GM21381 (cell line): ENCODE measurements around the gene RPN2.

ENCODE experiments used
- ATAC-seq: cut with Tn5 transposase; IDR thresholded peaks from one replicate; pipeline ENCODE4 v1.9.1; 2021; ENCODE audit warnings: mild to moderate bottlenecking, moderate library complexity; ENCODE audit not compliant: unreplicated experiment

RPN2 gene

DNA sequence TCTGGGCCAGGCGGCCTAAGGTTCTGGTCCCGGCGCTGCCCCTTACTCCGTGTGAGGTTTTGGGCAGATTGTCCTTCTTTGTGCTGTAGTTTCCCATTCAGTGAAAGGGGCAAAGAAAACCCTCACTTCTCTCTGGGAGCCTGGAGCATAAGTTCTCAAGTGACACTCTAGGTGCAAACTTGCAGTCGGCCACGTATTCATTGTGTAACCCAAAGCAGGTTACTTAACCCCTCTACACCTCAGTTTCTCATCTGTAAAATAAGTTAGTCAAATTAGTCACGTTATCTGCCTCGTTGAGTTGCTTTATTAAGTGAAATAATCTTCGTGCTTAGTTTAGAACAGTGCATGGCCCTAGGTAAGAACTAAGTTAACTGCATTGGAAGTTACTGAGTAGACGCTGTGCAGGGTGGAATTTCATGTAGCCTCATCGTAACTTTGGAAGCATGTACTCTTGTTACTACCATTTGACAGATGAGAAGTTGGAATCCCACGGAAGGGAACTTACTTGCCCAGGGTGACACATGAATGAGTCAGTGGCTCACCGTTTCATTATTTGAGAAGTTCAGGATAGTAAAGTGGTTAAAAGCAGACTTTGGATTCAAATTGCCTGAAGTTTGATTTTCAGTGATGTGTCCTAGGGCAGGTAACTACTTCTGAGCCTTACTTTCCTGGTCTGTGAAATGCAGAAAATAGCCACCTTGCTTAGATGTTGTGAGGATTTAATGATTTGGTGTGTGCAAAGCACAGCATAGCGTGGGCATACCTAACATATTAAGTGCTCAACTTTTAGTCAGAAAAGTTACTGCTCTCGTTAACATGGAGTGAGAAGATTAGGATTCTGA lies 774 bp downstream of the RPN2 start:
- ATAC-seq, result no peak

DNA sequence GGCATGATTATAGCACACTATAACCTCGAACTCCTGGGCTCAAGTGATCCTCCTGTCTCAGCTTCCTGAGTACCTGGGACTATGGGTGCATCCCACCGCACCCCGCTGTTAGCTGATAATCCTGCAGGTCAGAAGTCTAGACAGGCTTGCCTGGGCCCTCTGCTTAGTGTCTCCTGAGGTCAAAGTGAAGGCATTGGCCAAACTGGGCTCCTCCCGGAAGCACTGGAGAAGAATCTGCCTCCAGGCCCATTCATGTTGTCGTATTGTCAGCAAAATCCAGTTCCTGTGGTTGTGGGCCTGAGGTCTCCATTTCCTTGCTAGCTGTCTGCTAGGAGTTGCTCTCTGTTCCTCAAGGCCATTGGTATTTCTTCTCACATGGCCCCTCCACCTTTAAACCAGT lies 6.6 kb downstream of the RPN2 start:
- no peak for ATAC-seq

DNA sequence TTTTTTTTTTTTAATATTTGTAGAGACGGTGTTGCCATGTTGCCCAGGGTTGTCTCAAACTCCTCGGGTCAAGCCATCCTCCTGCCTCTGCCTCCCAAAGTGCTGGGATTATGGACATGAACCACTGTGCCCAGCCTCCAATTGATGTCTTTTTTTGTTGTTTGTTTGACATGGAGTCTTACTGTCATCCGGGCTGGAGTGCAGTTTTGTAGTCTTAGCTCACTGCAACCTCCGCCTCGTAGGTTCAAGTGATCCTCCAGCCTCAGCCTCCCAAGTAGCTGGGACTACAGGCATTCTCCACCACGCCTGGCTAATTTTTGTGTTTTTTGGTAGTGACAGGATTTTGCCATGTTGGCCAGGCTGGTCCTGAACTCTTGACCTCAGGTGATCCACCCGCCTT lies 9.7 kb downstream of the RPN2 start:
- no peak for ATAC-seq

DNA sequence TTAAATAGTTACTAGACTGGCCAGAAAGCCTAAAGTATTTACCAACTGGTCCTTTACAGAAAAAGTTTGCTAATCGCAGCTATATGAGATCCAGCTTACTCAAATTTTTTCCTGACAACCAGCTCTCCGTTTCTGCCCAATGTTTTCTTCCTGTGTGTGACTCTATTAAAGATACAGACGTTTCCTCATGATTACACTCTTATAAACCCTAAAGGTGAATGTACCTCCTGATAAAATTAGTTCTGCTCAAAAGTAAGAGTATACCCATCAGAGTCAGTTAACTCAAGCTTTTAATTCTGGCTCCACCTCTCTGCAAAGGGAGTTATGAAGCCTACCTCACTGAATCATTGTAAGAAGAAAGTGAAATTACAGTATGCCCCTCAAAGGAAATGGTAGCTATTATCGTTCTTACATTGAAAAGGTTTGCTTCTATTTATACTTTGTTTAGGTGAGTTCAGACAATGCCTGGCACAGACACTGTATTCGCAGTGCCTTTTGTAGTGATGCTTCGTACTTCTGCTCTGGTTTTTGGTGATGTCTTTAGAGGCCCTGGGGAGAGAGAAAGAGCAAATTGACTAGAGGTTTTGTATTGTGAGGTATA lies 10.4 kb downstream of the RPN2 start:
- no peak for ATAC-seq

DNA sequence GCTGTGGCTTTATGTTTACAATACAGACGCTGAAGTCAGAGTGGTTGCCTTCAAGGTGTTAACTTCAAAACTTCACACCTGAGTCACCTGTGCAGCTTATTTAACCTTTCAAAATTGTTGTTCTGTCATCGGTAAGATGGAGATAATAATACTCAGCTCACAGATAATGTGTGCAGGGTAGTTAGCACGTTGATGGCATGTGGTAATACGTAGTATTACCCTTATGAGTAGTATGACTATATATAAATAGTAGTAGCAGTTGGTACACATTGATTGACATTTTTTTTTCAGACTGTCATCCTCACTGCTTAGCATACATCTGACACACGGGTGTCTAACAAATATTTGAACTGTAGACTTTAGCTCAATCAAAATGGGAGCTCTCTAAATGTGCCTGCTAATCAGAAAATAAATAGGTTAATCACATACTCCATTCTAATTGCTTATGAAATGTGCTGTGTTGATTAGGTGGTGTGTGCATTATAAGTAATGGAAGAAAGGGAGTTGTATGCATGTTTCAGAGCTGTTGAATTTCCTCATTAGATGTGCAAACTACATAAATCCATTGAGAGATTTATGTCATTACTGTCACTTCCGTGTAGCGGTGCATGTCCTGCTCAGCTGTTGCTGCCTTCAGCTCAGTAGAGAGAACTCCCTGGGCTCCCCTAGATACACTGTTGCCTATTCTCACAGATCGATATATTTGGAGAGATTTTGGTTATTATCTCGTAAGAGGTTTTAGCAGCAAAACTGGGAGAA lies 11.4 kb downstream of the RPN2 start:
- ATAC-seq, result no peak

DNA sequence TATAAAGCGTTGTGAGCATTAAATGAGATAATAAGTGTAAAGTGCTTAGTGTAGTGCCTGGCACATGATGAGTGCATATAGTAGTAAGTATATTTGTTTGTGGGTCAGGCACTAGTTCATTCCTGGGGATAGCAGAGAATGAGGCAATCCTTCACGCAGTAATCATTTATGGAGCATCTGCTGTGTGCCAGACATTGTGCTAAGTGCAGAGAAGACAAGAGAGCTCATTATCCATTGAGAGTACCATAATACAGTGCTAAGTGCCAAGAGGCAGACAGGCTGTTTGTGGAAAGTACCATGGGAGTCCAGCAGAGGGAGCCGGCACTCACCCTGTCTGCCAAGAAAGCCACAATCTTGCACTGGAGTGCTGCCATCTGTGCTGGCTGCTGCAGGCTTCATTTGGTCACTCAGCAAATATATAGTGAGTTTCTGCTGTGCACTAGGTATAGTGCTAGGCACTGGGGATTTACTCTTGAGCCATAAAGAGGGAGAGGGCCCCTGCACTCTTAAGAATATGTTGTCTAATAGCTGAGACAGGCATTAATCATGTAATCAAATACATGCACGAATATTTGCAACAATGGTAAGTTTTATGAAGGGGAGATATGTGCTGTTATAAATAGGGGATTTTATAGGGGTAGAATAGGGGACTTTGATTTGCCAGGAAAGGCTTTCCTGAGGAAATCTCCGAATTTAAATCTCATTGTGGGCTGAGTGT lies 13.2 kb downstream of the RPN2 start:
- no peak for ATAC-seq

DNA sequence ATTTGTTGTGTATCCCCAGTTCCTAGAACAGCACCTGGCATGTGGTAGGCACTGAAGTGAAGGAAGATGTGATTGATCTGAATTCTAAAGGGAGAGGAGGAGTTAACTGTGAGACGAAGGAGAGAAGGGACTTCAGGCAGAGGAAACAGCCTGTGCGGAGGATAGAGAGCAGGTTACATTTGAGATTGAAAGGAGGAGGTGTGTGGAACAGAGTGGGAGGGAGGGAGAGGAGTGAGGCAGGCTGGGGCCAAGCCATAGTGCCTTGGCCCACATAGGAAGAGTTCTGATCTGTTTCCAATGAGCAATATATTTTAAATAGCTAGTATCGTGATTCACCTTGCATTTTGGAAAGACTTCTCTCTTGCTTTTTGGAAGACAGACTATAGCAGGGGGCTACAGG lies 14.1 kb downstream of the RPN2 start:
- no peak for ATAC-seq

DNA sequence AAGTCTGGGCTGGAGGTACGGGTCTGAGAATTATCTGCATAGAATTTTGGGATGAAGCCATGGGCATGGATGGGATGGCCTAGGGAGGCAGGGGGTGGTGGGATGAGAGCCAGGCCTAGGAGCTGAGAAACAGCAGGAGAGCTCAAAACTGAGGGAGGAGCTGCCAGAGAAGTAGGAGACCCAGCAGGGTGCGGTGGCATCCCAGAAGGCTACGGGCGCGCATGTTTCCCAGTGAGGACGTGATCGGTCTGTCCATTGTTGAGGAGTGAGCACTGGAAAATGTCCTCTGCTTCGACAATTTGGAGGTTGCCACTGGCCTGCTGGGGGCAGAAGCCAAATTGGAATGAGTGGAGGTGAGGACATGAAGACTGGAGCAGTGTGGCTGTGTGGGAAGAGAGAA lies 14.7 kb downstream of the RPN2 start:
- ATAC-seq, result no peak

DNA sequence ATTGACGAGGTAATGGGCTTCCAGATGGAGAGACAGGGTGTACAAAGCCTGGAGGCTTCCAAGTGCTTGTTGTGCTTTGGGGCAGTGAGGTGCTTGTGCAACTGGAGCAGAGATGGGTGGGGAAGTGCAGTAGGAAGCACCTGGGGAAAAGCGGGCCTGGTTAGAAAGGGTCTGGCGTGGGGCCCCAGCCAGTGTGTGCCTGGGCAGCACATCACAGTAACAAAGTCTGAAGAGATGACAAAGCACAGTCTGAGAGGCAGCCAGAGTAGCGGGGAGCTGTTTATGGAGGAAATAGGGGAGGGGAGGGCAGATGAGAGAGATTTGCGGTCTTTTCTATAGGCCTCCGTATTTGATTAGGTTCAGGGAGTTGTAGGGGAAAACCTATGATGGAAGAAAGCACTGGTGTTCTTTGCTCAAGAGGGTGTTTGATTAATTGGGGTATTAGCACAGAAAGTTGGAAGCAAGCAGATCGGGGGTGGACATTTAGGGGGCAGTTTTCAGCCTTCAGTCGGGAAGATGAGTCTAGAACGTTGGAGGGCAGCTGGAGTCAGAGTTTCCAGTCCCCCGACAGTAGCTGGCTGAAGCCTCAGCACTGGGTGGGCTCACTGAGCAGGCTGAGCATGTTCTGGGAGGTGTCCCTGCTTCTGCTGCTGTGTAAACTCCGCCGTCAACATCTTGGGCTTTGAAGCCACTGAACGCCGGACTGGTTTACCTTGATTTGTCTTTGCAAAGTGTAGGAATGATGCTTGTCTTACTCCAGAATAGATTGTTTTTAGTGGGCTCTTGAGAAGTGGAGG lies 15.7 kb downstream of the RPN2 start:
- ATAC-seq, result no peak

DNA sequence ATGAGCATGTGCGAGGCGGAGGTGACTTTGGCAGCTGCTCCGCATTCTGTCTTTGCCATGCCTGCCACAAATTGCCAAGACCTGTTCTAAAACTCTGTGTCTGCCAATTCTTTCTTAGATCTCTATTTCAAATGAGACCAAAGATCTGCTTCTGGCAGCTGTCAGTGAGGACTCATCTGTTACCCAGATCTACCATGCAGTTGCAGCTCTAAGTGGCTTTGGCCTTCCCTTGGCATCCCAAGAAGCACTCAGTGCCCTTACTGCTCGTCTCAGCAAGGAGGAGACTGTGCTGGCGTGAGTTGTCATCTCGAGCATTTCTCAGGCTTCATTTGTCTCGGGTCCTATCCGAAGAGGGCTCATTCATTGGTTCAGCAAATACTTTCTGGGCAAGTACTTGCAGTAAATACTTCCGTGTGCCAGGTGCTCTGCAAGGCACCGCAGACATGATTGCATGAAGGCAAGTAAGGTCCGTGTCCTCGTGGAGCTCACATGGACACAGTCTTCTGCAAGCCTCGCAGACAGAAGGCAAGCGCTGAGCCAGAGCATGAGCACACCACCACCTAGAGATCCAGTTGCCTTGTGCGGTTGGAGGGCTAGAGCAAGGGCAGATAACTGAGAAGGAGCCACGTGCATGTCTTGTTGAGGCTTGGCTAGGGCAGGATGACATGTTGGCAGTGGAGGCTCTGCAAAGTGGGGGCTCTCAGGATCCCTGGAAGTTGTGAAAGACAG lies 20.0 kb downstream of the RPN2 start:
- ATAC-seq, result no peak

DNA sequence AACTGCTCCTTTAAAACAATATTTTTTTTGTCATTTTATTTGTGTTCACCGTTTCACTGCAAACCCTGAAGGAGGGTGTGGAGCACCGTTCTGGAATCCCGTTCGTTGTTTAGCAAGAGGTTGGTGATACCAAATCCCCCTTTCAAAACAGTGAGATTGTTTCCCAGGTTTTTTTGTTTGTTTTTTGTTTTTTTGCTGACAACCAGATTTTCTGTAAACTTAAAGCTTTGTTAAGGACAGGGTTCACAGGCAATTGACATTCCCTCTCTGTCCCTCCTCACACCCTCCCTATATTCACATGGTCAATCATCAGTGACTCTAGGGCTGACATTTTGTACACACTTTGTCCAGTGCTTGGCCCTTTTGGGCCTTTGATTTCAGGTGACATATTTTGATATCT lies 21.2 kb downstream of the RPN2 start:
- no peak for ATAC-seq

DNA sequence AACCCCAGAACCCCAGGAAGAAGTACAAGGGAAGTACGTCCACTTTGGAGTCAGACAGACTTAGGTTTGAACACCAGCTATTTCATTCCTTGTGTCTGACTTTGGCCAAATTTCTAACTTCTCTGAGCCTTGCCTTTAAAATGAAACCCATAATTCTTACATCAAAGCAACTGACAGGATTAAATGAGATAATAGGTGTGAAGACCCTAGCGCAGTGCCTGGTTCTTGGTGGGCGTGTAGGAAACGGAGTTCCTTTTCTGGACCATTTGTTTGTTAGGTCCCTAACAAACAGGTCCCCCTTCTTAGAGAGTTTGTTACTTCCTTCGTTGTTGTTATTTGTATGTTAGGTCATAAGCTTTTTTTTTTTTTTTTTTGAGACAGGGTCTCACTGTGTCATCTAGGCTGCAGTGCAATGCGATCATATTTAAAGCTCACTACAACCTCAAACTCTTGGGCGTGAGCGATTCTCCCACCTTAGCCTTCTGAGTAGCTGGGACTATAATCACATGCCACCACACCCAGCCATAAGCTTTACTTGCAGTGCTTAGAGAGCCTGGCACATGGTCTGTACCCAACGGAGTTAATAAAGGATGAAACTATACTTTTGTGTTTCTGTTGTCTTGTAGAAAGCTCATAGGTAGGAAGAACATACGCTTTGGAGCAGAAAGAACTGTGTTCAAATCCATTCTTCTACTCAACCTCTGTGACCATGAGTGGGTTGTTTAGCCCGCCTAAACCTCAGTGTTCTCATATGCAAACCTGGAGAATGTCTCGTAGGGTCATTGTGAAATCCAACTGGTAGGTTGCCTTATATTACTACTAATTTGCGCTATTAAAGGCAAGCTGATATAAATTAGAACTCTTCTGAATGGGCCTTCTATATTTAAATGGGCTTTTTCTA lies 22.0 kb downstream of the RPN2 start:
- no peak for ATAC-seq

DNA sequence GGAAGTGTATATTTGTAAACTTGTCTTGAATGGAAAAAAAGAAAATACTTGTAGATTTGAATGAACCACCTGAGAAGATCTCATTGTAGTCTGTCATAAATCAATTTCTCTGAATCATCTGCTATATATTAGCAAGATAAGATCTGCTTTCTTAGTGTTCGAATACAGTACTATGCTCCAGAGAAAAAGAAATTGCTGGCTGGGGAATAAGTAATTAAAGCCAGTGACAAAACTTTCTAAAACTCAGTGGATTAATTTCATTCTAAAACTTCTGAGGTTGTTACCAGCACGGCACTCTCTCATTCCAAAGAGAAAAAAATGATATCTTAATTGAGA lies 22.7 kb downstream of the RPN2 start:
- ATAC-seq, result no peak

DNA sequence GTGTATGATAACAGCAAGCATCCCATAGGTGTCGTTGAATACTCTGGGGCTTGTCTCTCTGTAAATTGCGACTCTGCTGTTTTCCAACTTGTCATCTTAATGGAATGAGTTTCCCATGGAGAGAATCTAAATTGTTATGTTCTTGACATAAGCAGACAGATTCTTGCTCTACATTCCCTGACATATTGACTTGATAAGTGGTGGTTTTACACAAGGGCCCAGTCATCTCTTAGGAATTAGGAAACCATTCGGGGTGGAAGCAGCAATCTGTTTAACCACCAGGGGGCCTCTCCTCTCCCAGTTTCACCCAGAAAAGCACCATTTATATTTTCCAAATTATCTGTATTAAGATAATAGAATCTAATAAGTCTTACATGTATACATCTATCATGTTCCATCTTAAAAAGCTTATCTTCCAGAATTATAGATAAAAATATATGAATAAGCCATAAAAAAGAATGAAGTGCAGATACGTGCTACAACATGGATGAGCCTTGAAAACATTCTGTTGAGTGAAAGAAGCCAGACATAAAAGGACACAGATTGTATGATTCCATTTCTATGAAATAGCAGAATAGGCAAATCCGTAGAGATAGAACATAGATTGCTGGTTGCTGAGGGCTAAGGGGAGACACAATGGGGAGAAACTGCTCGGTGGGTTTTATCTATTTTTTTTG lies 23.3 kb downstream of the RPN2 start:
- ATAC-seq, result no peak

DNA sequence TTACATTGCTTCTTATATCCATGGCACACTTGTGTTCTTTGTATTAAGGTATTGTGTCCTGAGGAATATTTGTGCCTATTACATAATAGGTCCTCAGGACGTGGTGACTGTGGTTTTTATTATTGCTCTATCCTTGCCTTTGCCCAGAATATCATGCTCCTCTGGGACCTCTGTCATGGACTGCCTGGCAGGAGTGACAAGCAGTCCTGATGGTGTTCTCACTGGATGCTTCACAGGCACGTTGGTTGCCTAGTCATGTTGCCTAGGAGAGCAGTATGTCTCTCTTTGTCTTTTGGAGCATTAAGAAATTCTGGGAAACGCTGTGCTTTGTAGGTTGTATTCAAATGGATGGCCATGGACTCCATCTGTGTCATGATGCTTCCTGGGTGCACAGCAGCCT lies 24.9 kb downstream of the RPN2 start:
- ATAC-seq, result no peak

DNA sequence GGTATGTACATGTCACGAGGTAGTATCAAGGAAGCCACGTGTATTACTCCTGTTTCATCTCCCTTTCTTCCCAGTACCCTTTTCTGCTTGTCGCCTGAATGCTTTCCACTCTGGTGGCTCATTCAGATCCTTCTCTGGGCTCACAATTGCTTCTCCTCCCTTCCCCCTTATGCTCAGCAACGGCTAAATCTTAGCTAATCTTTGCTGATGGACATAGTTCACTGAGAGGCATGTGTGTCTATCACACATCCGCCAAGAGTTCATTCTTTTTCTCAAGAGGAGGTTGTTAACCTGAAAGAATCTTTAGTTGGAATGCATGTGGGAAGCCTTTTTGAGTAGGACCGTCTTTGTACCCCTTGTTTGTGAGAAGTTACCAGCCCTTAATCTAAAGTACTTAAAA lies 26.0 kb downstream of the RPN2 start:
- no peak for ATAC-seq

DNA sequence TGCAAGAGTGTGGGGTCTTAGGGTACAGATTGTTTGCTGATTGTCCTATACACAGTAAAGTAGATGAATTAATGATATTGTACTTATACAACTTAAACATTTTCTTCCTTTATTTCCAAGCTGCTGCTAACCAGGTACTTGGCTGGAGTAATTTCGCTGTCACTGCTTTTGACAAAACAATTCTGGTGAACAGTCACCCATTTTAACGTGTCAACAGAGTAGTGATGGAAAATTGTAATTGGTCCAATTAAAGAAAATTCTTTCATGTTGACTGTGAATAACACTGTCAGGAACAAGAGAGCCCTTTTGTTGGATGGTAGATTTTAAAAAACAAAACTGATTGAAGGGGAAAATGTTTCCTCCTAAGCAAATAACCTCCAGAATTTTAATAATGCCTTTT lies 26.7 kb downstream of the RPN2 start:
- ATAC-seq, result no peak

DNA sequence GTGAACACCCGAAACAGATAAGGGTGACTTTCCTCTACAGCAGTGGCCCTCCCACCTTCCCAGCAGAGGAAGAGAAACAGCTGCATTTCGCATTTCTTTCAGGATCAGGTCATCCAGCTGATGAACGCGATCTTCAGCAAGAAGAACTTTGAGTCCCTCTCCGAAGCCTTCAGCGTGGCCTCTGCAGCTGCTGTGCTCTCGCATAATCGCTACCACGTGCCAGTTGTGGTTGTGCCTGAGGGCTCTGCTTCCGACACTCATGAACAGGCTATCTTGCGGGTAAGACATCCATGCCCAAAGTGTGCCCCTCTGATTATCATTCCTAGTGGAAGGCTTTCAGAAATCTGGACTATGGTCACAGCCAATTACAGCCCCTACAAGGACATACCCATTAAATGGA lies 28.0 kb downstream of the RPN2 start:
- no peak for ATAC-seq

DNA sequence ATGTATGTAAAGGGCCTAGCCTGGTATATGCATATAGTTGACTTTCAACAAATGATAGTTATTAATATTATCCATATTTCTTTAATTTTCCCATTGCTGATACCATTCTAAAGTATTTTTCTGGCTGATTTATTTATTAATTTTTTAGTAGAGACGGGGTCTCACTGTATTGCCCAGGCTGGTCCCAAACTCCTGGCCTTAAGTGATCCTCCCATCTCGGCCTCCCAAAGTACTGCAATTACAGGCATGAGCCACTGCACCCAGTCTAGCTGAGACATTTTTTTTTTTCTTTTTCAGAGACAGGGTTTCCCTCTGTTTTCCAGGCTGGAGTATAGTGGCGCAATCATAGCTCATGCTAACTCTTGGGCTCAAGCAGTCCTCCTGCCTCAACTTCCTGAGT lies 30.1 kb downstream of the RPN2 start:
- no peak for ATAC-seq
